Measurements from ENCODE around the gene PPIF.

Gene PPIF

GRCh38 chr10:79305988-79306387 is 41.3 kb upstream of the PPIF start:
- H3K4me3 ChIP-seq = no peak overlapping the region
- no peaks in the 10 kb centered on the region for H3K27me3 ChIP-seq
- no peak overlapping the region for H3K27ac ChIP-seq
- peaks cover 99% of the 10 kb centered on the region for H3K36me3 ChIP-seq
- peaks cover 19% of the 10 kb centered on the region for H3K4me1 ChIP-seq
- no peak overlapping the region for H3K4me2 ChIP-seq
- H3K9ac ChIP-seq = no peak overlapping the region
- H4K20me1 ChIP-seq = peaks cover 91% of the 10 kb centered on the region
- no peak for TF ChIP-seq Cebpa-rat (IDR thresholded peaks at IDR 0.05)
- no peaks in the 10 kb centered on the region for H3K9me3 ChIP-seq

GRCh38 chr10:79306644-79307220 is 40.5 kb upstream of the PPIF start:
- Histone ChIP-seq H3K27me3 (no peaks in the 10 kb centered on the region), H3K36me3 (peaks cover 99% of the 10 kb centered on the region), H3K27ac (no peak overlapping the region), H3K4me3 (no peak overlapping the region), H3K9me3 (no peaks in the 10 kb centered on the region), H4K20me1 (peaks cover 88% of the 10 kb centered on the region), H3K4me1 (peaks cover 19% of the 10 kb centered on the region), H3K9ac (no peak overlapping the region), H3K4me2 (no peak overlapping the region)
- TF ChIP-seq Cebpa-rat (IDR thresholded peaks at IDR 0.05) = no peak

DNA sequence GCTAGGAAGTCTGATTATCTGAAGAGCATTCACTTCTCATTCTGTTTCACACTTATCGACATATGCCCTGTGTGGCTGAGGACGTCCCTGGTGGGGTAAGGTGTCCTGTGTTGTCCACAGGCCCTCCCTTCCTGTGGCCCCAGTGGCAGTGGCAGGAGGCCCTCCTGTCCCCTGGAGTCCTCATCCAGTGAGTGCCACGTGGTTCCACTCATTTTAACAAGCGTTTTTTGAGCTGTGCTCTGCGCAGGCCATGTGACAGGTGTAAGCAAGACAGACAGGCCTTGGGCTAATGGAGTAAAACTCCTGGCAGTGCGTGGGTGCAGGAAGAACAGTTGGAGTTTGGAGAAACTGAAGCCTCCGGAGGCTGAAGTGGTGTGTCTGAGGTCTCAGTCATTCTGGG is 39.3 kb upstream of the PPIF start:
- peaks cover 99% of the 10 kb centered on the region for H3K36me3 ChIP-seq
- no peak overlapping the region for H3K9ac ChIP-seq

GRCh38 chr10:79308969-79309665 is 38.2 kb upstream of the PPIF start:
- H3K4me1 ChIP-seq = peaks cover 41% of the 10 kb centered on the region
- no peaks in the 10 kb centered on the region for H3K9me3 ChIP-seq
- H3K27ac ChIP-seq = peak overlapping the region; percentile 5; the same call in 1 of the 2 replicates
- H3K9ac ChIP-seq = no peak overlapping the region
- H3K27me3 ChIP-seq = no peaks in the 10 kb centered on the region
- TF ChIP-seq Cebpa-rat (IDR thresholded peaks at IDR 0.05) = no peak
- H3K4me3 ChIP-seq = no peak overlapping the region
- H4K20me1 ChIP-seq = peaks cover 94% of the 10 kb centered on the region
- peaks cover 99% of the 10 kb centered on the region for H3K36me3 ChIP-seq
- no peak overlapping the region for H3K4me2 ChIP-seq

More for the DNA sequence above, 39.3 kb upstream of the PPIF start:
- Histone ChIP-seq H3K4me3 (no peak overlapping the region), H3K27ac (no peak overlapping the region), H3K4me2 (no peak overlapping the region), H4K20me1 (peaks cover 94% of the 10 kb centered on the region), H3K9me3 (no peaks in the 10 kb centered on the region), H3K27me3 (no peaks in the 10 kb centered on the region), H3K4me1 (peaks cover 30% of the 10 kb centered on the region)
- no peak for TF ChIP-seq Cebpa-rat (IDR thresholded peaks at IDR 0.05)

GRCh38 chr10:79310200-79310865 is 36.9 kb upstream of the PPIF start:
- no peaks in the 10 kb centered on the region for H3K9me3 ChIP-seq
- H3K4me1 ChIP-seq = peaks cover 51% of the 10 kb centered on the region
- H4K20me1 ChIP-seq = peaks cover 94% of the 10 kb centered on the region
- H3K27ac ChIP-seq = peak overlapping the region; percentile 5; the same call in 1 of the 2 replicates
- no peak overlapping the region for H3K9ac ChIP-seq
- H3K27me3 ChIP-seq = no peaks in the 10 kb centered on the region
- no peak overlapping the region for H3K4me2 ChIP-seq
- H3K4me3 ChIP-seq = no peak overlapping the region
- peaks cover 97% of the 10 kb centered on the region for H3K36me3 ChIP-seq
- no peak for TF ChIP-seq Cebpa-rat (IDR thresholded peaks at IDR 0.05)

GRCh38 chr10:79310911-79311573 is 36.2 kb upstream of the PPIF start:
- no peaks in the 10 kb centered on the region for H3K9me3 ChIP-seq
- no peak overlapping the region for H3K27ac ChIP-seq
- TF ChIP-seq Cebpa-rat (IDR thresholded peaks at IDR 0.05) = no peak
- H3K9ac ChIP-seq = no peak overlapping the region
- no peak overlapping the region for H3K4me3 ChIP-seq
- H4K20me1 ChIP-seq = peaks cover 94% of the 10 kb centered on the region
- no peak overlapping the region for H3K4me2 ChIP-seq
- H3K36me3 ChIP-seq = peaks cover 92% of the 10 kb centered on the region
- H3K27me3 ChIP-seq = no peaks in the 10 kb centered on the region
- peaks cover 58% of the 10 kb centered on the region for H3K4me1 ChIP-seq

GRCh38 chr10:79311581-79312407 is 35.5 kb upstream of the PPIF start:
- peaks cover 65% of the 10 kb centered on the region for H3K4me1 ChIP-seq
- H3K9ac ChIP-seq = no peak overlapping the region
- H4K20me1 ChIP-seq = peaks cover 94% of the 10 kb centered on the region
- H3K9me3 ChIP-seq = no peaks in the 10 kb centered on the region
- no peak for TF ChIP-seq Cebpa-rat (IDR thresholded peaks at IDR 0.05)
- peaks cover 85% of the 10 kb centered on the region for H3K36me3 ChIP-seq
- no peak overlapping the region for H3K4me3 ChIP-seq
- no peak overlapping the region for H3K27ac ChIP-seq
- H3K4me2 ChIP-seq = no peak overlapping the region
- H3K27me3 ChIP-seq = no peaks in the 10 kb centered on the region

GRCh38 chr10:79312601-79313187 is 34.6 kb upstream of the PPIF start:
- Histone ChIP-seq H3K36me3 (peaks cover 76% of the 10 kb centered on the region), H4K20me1 (peaks cover 95% of the 10 kb centered on the region), H3K27me3 (no peaks in the 10 kb centered on the region), H3K4me3 (no peak overlapping the region), H3K9me3 (no peaks in the 10 kb centered on the region), H3K4me2 (no peak overlapping the region), H3K9ac (no peak overlapping the region), H3K4me1 (peaks cover 74% of the 10 kb centered on the region), H3K27ac (peak overlapping the region; percentile 23; the same call in 1 of the 2 replicates)
- TF ChIP-seq Cebpa-rat (IDR thresholded peaks at IDR 0.05) = no peak

GRCh38 chr10:79313320-79313719 is 33.9 kb upstream of the PPIF start:
- Histone ChIP-seq H3K36me3 (peaks cover 70% of the 10 kb centered on the region), H3K4me1 (peaks cover 75% of the 10 kb centered on the region), H3K4me2 (no peak overlapping the region), H3K27me3 (no peaks in the 10 kb centered on the region), H3K9ac (no peak overlapping the region), H3K9me3 (no peaks in the 10 kb centered on the region), H3K27ac (peak overlapping the region; percentile 23; the same call in 1 of the 2 replicates), H3K4me3 (no peak overlapping the region), H4K20me1 (peaks cover 89% of the 10 kb centered on the region)
- no peak for TF ChIP-seq Cebpa-rat (IDR thresholded peaks at IDR 0.05)

Data from BLaER1 (cell line).